H1 (cell line): ENCODE measurements around the gene HSP90B1. TPM values are rescaled to one million over a fixed set of nuclear protein-coding genes. Genes with fewer than 3 reads are reported as not detected.

Experiments
- CTCF ChIA-PET: fragments of 300-600 bp; sonication (Branson Sonifier 250); formaldehyde crosslinking; loops from one replicate; lab custom pipeline; 2021; ENCODE audit not compliant: partially characterized antibody; lab: Charles Lee
- POLR2A ChIA-PET: fragments of 300-600 bp; sonication (Branson Sonifier 250); formaldehyde crosslinking; loops from one replicate; lab custom pipeline; 2021; ENCODE audit warnings: inconsistent platforms; ENCODE audit not compliant: partially characterized antibody; lab: Charles Lee
- DNase-seq, 2 experiments: peaks; one replicate each; pipeline versions ENCODE4 v3.0.0 to v3.0.0-alpha.2; 2010 to 2022; ENCODE audit warnings: low spot score in 2 of 2, low read depth in 1 of 2, mixed read lengths in 1 of 2
- FAIRE-seq: peaks from 2 replicates; lab custom pipeline; 2011; peaks lifted over from hg19 to GRCh38; lab: Jason Lieb, UNC
- H2AFZ ChIP-seq: 2 replicates; pipeline ENCODE4 v1.8.1; 2012; ENCODE audit warnings: low read length, inconsistent platforms
- H2AK5ac ChIP-seq: 2 replicates; pipeline ENCODE4 v1.6.1; 2013; ENCODE audit warnings: low read depth, low read length
- H2BK120ac ChIP-seq: replicated peaks from 2 replicates; pipeline ENCODE3; 2013; ENCODE audit warnings: low read depth, low read length, inconsistent platforms
- H2BK12ac ChIP-seq: 2 replicates; pipeline ENCODE4 v1.6.1; 2013; ENCODE audit warnings: low read depth, low read length
- H2BK15ac ChIP-seq: 2 replicates; pipeline ENCODE4 v1.6.1; 2013; ENCODE audit warnings: low read length
- H2BK20ac ChIP-seq: 2 replicates; pipeline ENCODE4 v1.6.1; 2013; ENCODE audit warnings: low read length
- H2BK5ac ChIP-seq: 2 replicates; pipeline ENCODE4 v1.6.1; 2013; ENCODE audit warnings: low read depth, low read length
- H3K14ac ChIP-seq: 2 replicates; pipeline ENCODE4 v1.6.1; 2013; ENCODE audit warnings: inconsistent platforms; ENCODE audit not compliant: insufficient read length
- H3K18ac ChIP-seq: 2 replicates; pipeline ENCODE4 v1.6.1; 2013; ENCODE audit warnings: low read length; ENCODE audit errors: extremely low read depth
- H3K23ac ChIP-seq: 2 replicates; pipeline ENCODE4 v1.6.1; 2013; ENCODE audit warnings: inconsistent platforms; ENCODE audit not compliant: insufficient read length
- H3K23me2 ChIP-seq: 2 replicates; pipeline ENCODE4 v1.6.1; 2013; ENCODE audit warnings: low read depth, low read length
- H3K27ac ChIP-seq: 2 replicates; pipeline ENCODE4 v1.6.1; 2011; ENCODE audit warnings: low read depth, low read length, inconsistent platforms
- H3K27me3 ChIP-seq, 4 experiments: replicated peaks in 1 of 4; 1 replicate in 1 of 4; 2 replicates in 3 of 4; pipeline versions ENCODE4 v1.6.1 to v1.8.1; 2011 to 2013; ENCODE audit warnings: low read length in 3 of 4, mild to moderate bottlenecking in 3 of 4, inconsistent platforms in 2 of 4, mixed read lengths in 2 of 4, moderate library complexity in 1 of 4; ENCODE audit not compliant: control insufficient read depth in 3 of 4, insufficient read depth in 3 of 4; ENCODE audit errors: extremely low read depth in 1 of 4
- H3K36me3 ChIP-seq, 4 experiments: 2 replicates each; pipeline versions ENCODE4 v1.6.1 to v1.8.1; 2011 to 2013; ENCODE audit warnings: mild to moderate bottlenecking in 4 of 4, low read length in 3 of 4, moderate library complexity in 2 of 4, control low read depth in 1 of 4, inconsistent platforms in 1 of 4; ENCODE audit not compliant: insufficient read depth in 4 of 4, control insufficient read depth in 2 of 4
- H3K4ac ChIP-seq: replicated peaks from 2 replicates; pipeline ENCODE3; 2013; ENCODE audit warnings: low read length, low read depth, mixed read lengths, inconsistent platforms; ENCODE audit not compliant: insufficient read length
- H3K4me1 ChIP-seq, 4 experiments: replicated peaks in 1 of 4; 1 replicate in 1 of 4; 2 replicates in 3 of 4; pipeline versions ENCODE4 v1.6.1 to v1.8.1; 2011 to 2013; ENCODE audit warnings: low read length in 3 of 4, inconsistent platforms in 2 of 4, mixed read lengths in 1 of 4; ENCODE audit not compliant: insufficient read depth in 4 of 4, control insufficient read depth in 3 of 4
- H3K4me2 ChIP-seq, 2 experiments: 2 replicates each; pipeline versions ENCODE4 v1.6.1 to v1.8.1; 2011 to 2013; ENCODE audit warnings: low read depth in 2 of 2, low read length in 2 of 2, control low read depth in 1 of 2, inconsistent platforms in 1 of 2, mild to moderate bottlenecking in 1 of 2; ENCODE audit not compliant: insufficient read depth in 1 of 2
- H3K4me3 ChIP-seq, 4 experiments: fragments of 200-600, 300-600 bp in 1 of 4; sonication (generic), shearing (Covaris generic), sonication (Bioruptor Twin) in 1 of 4; 2 replicates each; pipeline versions ENCODE4 v1.5.1 to v1.8.1; 2011 to 2016; ENCODE audit warnings: low read length in 4 of 4, low read depth in 3 of 4, control low read depth in 2 of 4, inconsistent platforms in 2 of 4, mild to moderate bottlenecking in 2 of 4, mixed read lengths in 1 of 4, moderate library complexity in 1 of 4; ENCODE audit not compliant: insufficient read depth in 2 of 4; ENCODE audit errors: extremely low read depth in 1 of 4
- H3K56ac ChIP-seq: replicated peaks from 2 replicates; pipeline ENCODE3; 2013; ENCODE audit warnings: low read depth, mild to moderate bottlenecking, mixed read lengths, low read length, inconsistent platforms; ENCODE audit not compliant: insufficient read length
- H3K79me1 ChIP-seq: 2 replicates; pipeline ENCODE4 v1.6.1; 2013; ENCODE audit warnings: low read depth, low read length, control low read depth
- H3K79me2 ChIP-seq, 2 experiments: 2 replicates each; pipeline versions ENCODE4 v1.6.1 to v1.8.1; 2012 to 2013; ENCODE audit warnings: low read length in 2 of 2, mild to moderate bottlenecking in 2 of 2, inconsistent platforms in 1 of 2; ENCODE audit not compliant: insufficient read depth in 2 of 2, control insufficient read depth in 1 of 2
- H3K9ac ChIP-seq, 4 experiments: replicated peaks in 1 of 4; 1 replicate in 1 of 4; 2 replicates in 3 of 4; pipeline versions ENCODE4 v1.6.1 to v1.8.1; 2011 to 2013; ENCODE audit warnings: low read depth in 3 of 4, low read length in 3 of 4, control low read depth in 2 of 4, mild to moderate bottlenecking in 2 of 4, moderate library complexity in 2 of 4, inconsistent platforms in 1 of 4; ENCODE audit errors: extremely low read depth in 1 of 4
- H3K9me3 ChIP-seq, 2 experiments: 2 replicates each; pipeline versions ENCODE4 v1.6.1 to v1.8.1; 2012 to 2013; ENCODE audit warnings: mild to moderate bottlenecking in 2 of 2, moderate library complexity in 2 of 2, control low read depth in 1 of 2, inconsistent platforms in 1 of 2, low read depth in 1 of 2, low read length in 1 of 2, mixed read lengths in 1 of 2; ENCODE audit not compliant: insufficient read depth in 2 of 2
- H4K20me1 ChIP-seq, 2 experiments: replicated peaks in 1 of 2; 2 replicates each; pipeline versions ENCODE3 to v1.8.1; 2011 to 2013; ENCODE audit warnings: inconsistent platforms in 2 of 2, low read length in 2 of 2, mild to moderate bottlenecking in 1 of 2; ENCODE audit not compliant: insufficient read depth in 2 of 2, control insufficient read depth in 1 of 2
- H4K5ac ChIP-seq: 2 replicates; pipeline ENCODE4 v1.6.1; 2013; ENCODE audit warnings: low read length, low read depth, mixed read lengths, inconsistent platforms; ENCODE audit not compliant: insufficient read length
- H4K8ac ChIP-seq: 2 replicates; pipeline ENCODE4 v1.8.0; 2013; ENCODE audit warnings: mild to moderate bottlenecking, moderate library complexity, low read length, inconsistent platforms; ENCODE audit not compliant: insufficient read depth; ENCODE audit errors: extremely low read depth
- H4K91ac ChIP-seq: replicated peaks from 2 replicates; pipeline ENCODE3; 2013; ENCODE audit warnings: low read length, mixed read lengths, inconsistent platforms; ENCODE audit not compliant: insufficient read length
- BACH1 ChIP-seq: IDR thresholded peaks from 2 replicates; pipeline ENCODE4 v1.6.1; 2012; ENCODE audit warnings: low read length, improper control_type of control experiment
- BCL11A ChIP-seq, 2 experiments: IDR thresholded peaks; one replicate each; pipeline ENCODE4 v1.6.1; 2011; ENCODE audit warnings: low read depth in 2 of 2, low read length in 2 of 2, mild to moderate bottlenecking in 2 of 2
- CBX5 ChIP-seq: fragments of 300-800, 300-1000 bp; sonication (generic); IDR thresholded peaks from 2 replicates; pipeline ENCODE4 v1.7.1; 2016; ENCODE audit warnings: antibody characterized with exemption, low read length, low read depth
- EZH2 ChIP-seq: fragments of 200-600 bp; sonication (generic); IDR thresholded peaks from 2 replicates; pipeline ENCODE4 v1.7.1; 2012; ENCODE audit warnings: low read depth, mild to moderate bottlenecking, moderate library complexity, low read length, inconsistent platforms; ENCODE audit not compliant: severe bottlenecking
- MAFK ChIP-seq: IDR thresholded peaks from 2 replicates; pipeline ENCODE4 v1.6.1; 2012; ENCODE audit warnings: low read depth, mild to moderate bottlenecking, improper control_type of control experiment, low read length
- POLR2A ChIP-seq, 2 experiments: IDR thresholded peaks; 1 replicate in 1 of 2; 2 replicates in 1 of 2; pipeline ENCODE4 v1.6.1; 2011; ENCODE audit warnings: low read depth in 2 of 2, low read length in 2 of 2, mild to moderate bottlenecking in 2 of 2; ENCODE audit errors: control extremely low read depth in 1 of 2
- RAD21 ChIP-seq, 2 experiments: IDR thresholded peaks in 1 of 2; conservative IDR thresholded peaks in 1 of 2; 2 replicates each; pipeline ENCODE4 v1.6.1; 2011; ENCODE audit warnings: low read depth in 2 of 2, low read length in 2 of 2, improper control_type of control experiment in 1 of 2, inconsistent platforms in 1 of 2, mild to moderate bottlenecking in 1 of 2, moderate library complexity in 1 of 2
- RNF2 ChIP-seq: fragments of 200-900, 300-1000 bp; sonication (generic); IDR thresholded peaks from 2 replicates; pipeline ENCODE4 v1.7.1; 2016; ENCODE audit warnings: borderline replicate concordance, low read depth, mild to moderate bottlenecking, antibody characterized with exemption, low read length; ENCODE audit not compliant: poor library complexity, severe bottlenecking; ENCODE audit errors: missing control alignments
- SAP30 ChIP-seq: fragments of 300-600 bp; sonication (generic); IDR thresholded peaks from 2 replicates; pipeline ENCODE4 v1.7.1; 2012; ENCODE audit warnings: low read length, moderate library complexity, mild to moderate bottlenecking, inconsistent platforms; ENCODE audit not compliant: insufficient read depth, insufficient replicate concordance
- SRF ChIP-seq: IDR thresholded peaks from 2 replicates; pipeline ENCODE4 v1.6.1; 2011; ENCODE audit warnings: mild to moderate bottlenecking, low read depth, low read length, moderate library complexity
- YY1 ChIP-seq: IDR thresholded peaks from 2 replicates; pipeline ENCODE4 v1.6.1; 2011; ENCODE audit warnings: low read depth, mild to moderate bottlenecking, low read length
- WGBS, 2 experiments: shearing (Covaris generic) in 1 of 2; methylation state at CpG; one replicate each; pipeline versions ENCODE4 v1.1.6 to v1.1.7; 2013 to 2015; ENCODE audit warnings: low lambda C conversion rate in 2 of 2, mixed read lengths in 2 of 2, inconsistent platforms in 1 of 2, low coverage in 1 of 2, missing lambda C conversion rate in 1 of 2; ENCODE audit not compliant: insufficient replicate concordance in 2 of 2, insufficient coverage in 1 of 2, insufficient read length in 1 of 2; ENCODE audit errors: extremely low coverage in 1 of 2, missing lambda C conversion rate in 1 of 2; 5-methylcytosine and 5-hydroxymethylcytosine counted together
- polyA plus RNA-seq, 7 experiments: library from polyadenylated mRNA; depleted of rRNA in 3 of 7; stranded (reverse) in 5 of 7; unstranded in 2 of 7; fragments of >200 nt in 5 of 7; fragments of 200-250 nt in 2 of 7; gene quantifications; 1 replicate in 5 of 7; 2 replicates in 1 of 7; 4 replicates in 1 of 7; pipeline versions ENCODE4 v1.2.1 to v1.2.3, GENCODE V29; 2011 to 2013; ENCODE audit warnings: missing spikeins in 2 of 7, mixed read lengths in 2 of 7
- total RNA-seq: library from RNA; stranded (reverse); fragmentation: NEBNext Ultra II Directional; extraction: Animal tissue kit (Norgen Biotek cat#: 25700); gene quantifications from 2 replicates; pipeline ENCODE4 v1.2.1, GENCODE V29; 2021

HSP90B1 gene
- total and polyA plus RNA-seq, 2 of the 8 experiments (the other 6 are each of a cell fraction or from before 2014, with no cell fraction given), result 161 to 847 TPM

- no peak overlapping the region for H3K27ac ChIP-seq
- no peaks in the 10 kb centered on the region for H3K27me3 ChIP-seq
- H3K4ac ChIP-seq, result no peak overlapping the region
- H2AFZ ChIP-seq, result no peak overlapping the region
- ChIA-PET POLR2A (no interaction called here), CTCF (interaction anchor here (0.6 to 1.5 kb wide), 6 partner anchors 14 to 899 kb away, joined by 3 to 5 read pairs (median 4); no protein-coding TSS in a partner anchor)
- H4K5ac ChIP-seq, result no peak overlapping the region
- no peak overlapping the region for H3K9ac ChIP-seq
- DNase-seq (no peak), FAIRE-seq (no peak)
- no peaks in the 10 kb centered on the region for H3K36me3 ChIP-seq
- no peaks in the 10 kb centered on the region for H3K9me3 ChIP-seq
- H4K91ac ChIP-seq, result no peak overlapping the region
- no peak overlapping the region for H2BK15ac ChIP-seq
- no peak overlapping the region for H2BK12ac ChIP-seq
- no peaks in the 10 kb centered on the region for H3K23me2 ChIP-seq
- H3K56ac ChIP-seq, result no peak overlapping the region
- H3K14ac ChIP-seq, result no peak overlapping the region
- H3K23ac ChIP-seq, result no peak overlapping the region
- no peaks in the 10 kb centered on the region for H3K79me1 ChIP-seq
- no peaks in the 10 kb centered on the region for H4K20me1 ChIP-seq
- H3K4me1 ChIP-seq, result no peaks in the 10 kb centered on the region
- H2BK5ac ChIP-seq, result no peak overlapping the region
- no peak overlapping the region for H3K4me3 ChIP-seq
- H2BK20ac ChIP-seq, result no peak overlapping the region
- no peak overlapping the region for H2AK5ac ChIP-seq
- no peak overlapping the region for H3K18ac ChIP-seq
- H3K4me2 ChIP-seq, result no peak overlapping the region
- H4K8ac ChIP-seq, result no peak overlapping the region
- no peak overlapping the region for H2BK120ac ChIP-seq
- no peaks in the 10 kb centered on the region for H3K79me2 ChIP-seq
- 75% methylated on average over 1 of the region's 1 CpG; no CpG with 5 or more reads in 1 of the 2 experiments for WGBS, 2 experiments
- no peak for TF ChIP-seq YY1
- no peak for TF ChIP-seq RNF2
- TF ChIP-seq MAFK, result no peak
- TF ChIP-seq BACH1, result no peak
- no peak for TF ChIP-seq RAD21 (IDR thresholded peaks at IDR 0.05 in 1 of 2, conservative IDR thresholded peaks at IDR 0.05 in 1 of 2; ENCODE audit: low read depth in 2 of 2, low read length in 2 of 2)
- TF ChIP-seq SRF, result no peak
- TF ChIP-seq BCL11A (IDR thresholded peaks at IDR 0.05; ENCODE audit: low read depth in 2 of 2, low read length in 2 of 2), result no peak
- TF ChIP-seq SAP30, result no peak
- no peak for TF ChIP-seq EZH2
- no peak for TF ChIP-seq CBX5
- no peak for TF ChIP-seq POLR2A (IDR thresholded peaks at IDR 0.05; ENCODE audit: control extremely low read depth in 1 of 2, low read depth in 2 of 2, low read length in 2 of 2)
Observed at GRCh38 chr12:103887738-103888137, 42.5 kb upstream of the HSP90B1 start.
